Muscle of leg (tissue), 11 donors: ENCODE data around the gene IQSEC1. TPM values are rescaled to one million over a fixed set of nuclear protein-coding genes. Genes with fewer than 3 reads are reported as not detected.

ENCODE experiments used
- DNase-seq: peaks from one replicate; pipeline ENCODE4 v3.0.0; 2013
- H3K27ac ChIP-seq: one replicate; pipeline ENCODE4 v1.5.1; 2013; ENCODE audit warnings: mild to moderate bottlenecking, low read length, control low read depth
- H3K27me3 ChIP-seq: one replicate; pipeline ENCODE4 v1.6.1; 2013; ENCODE audit warnings: low read length; ENCODE audit not compliant: control insufficient read depth, insufficient read depth
- H3K36me3 ChIP-seq: one replicate; pipeline ENCODE4 v1.6.1; 2013; ENCODE audit warnings: low read length; ENCODE audit not compliant: control insufficient read depth, insufficient read depth
- H3K4me1 ChIP-seq: one replicate; pipeline ENCODE4 v1.6.1; 2013; ENCODE audit warnings: low read length; ENCODE audit not compliant: control insufficient read depth, insufficient read depth
- H3K4me3 ChIP-seq: one replicate; pipeline ENCODE4 v1.5.1; 2013; ENCODE audit warnings: low read length, control low read depth
- H3K9me3 ChIP-seq: replicated peaks from 2 replicates; pipeline ENCODE4 v1.6.1; 2013; ENCODE audit warnings: low read depth, low read length; ENCODE audit not compliant: control insufficient read depth
- WGBS: methylation state at CpG from one replicate; pipeline ENCODE4 v1.1.5; 2013; ENCODE audit warnings: missing lambda C conversion rate; ENCODE audit not compliant: insufficient coverage; 5-methylcytosine and 5-hydroxymethylcytosine counted together
- polyA plus RNA-seq, 8 donors: library from polyadenylated mRNA; unstranded; fragments of 120-200 nt; gene quantifications; one replicate each; pipeline versions ENCODE4 v1.2.1 to v1.2.3, GENCODE V29; 2013; ENCODE audit warnings: inconsistent platforms in 1 of 8, low replicate concordance in 1 of 8; ENCODE audit not compliant: insufficient read length in 8 of 8, insufficient read depth in 1 of 8
- total RNA-seq: library from RNA; stranded (reverse); fragments of 120-200 nt; gene quantifications from one replicate; pipeline ENCODE4 v1.2.4, GENCODE V29; 2013

The IQSEC1 gene
- total and polyA plus RNA-seq, 9 donors = 25.1 to 48.3 (median 43.8) TPM

DNA sequence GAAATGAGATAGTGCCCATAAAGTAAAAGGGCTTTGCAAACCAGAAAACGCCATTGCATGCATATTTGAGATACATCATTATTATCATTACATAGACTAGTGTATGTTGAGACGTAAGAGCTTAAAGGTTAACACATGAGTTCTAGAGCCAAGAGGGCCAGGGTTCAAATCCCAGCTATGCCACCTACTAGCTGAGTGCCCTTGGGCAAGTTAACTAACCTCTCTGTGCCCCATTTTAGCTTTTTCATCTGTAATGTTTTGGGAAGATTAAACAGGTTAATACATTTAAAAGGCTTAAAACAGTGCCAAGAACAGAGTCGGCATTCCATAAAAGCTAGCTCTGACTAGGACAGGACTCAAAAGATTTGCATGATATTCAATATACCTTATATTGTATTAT lies 22.8 kb downstream of the IQSEC1 start:
- Histone ChIP-seq H3K27ac (no peak overlapping the region), H3K36me3 (no peaks in the 10 kb centered on the region), H3K27me3 (peaks cover 6% of the 10 kb centered on the region), H3K4me1 (peaks cover 14% of the 10 kb centered on the region), H3K9me3 (no peaks in the 10 kb centered on the region), H3K4me3 (no peak overlapping the region)
- no CpG with 5 or more reads among the region's 3 CpGs for whole genome bisulfite sequencing
- no peak for DNase-seq

DNA sequence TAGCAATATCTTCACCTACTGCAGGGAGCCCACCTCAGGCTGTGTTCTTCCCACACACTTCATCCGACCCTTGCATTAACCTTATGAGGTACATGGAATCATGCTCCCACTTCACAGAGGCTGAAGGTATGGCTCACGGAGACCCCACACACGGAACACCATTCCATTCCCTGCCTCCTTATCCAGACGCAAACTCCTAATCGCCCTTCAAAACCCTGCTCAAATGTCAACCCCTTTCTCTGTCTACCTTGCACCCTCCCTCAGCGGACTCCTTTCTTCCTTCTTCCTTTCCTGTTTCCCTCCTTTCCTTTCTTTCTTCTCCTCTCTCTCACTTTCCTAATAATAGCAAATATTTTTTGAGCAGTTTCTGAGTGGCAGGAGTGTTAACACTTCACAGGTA lies 23.8 kb downstream of the IQSEC1 start:
- no peak overlapping the region for H3K4me3 ChIP-seq
- DNase-seq = no peak
- peaks cover 6% of the 10 kb centered on the region for H3K27me3 ChIP-seq
- no peaks in the 10 kb centered on the region for H3K36me3 ChIP-seq
- H3K27ac ChIP-seq = no peak overlapping the region
- H3K4me1 ChIP-seq = peaks cover 14% of the 10 kb centered on the region
- H3K9me3 ChIP-seq = no peaks in the 10 kb centered on the region
- WGBS = 93% methylated on average over 5 of the region's 6 CpGs

DNA sequence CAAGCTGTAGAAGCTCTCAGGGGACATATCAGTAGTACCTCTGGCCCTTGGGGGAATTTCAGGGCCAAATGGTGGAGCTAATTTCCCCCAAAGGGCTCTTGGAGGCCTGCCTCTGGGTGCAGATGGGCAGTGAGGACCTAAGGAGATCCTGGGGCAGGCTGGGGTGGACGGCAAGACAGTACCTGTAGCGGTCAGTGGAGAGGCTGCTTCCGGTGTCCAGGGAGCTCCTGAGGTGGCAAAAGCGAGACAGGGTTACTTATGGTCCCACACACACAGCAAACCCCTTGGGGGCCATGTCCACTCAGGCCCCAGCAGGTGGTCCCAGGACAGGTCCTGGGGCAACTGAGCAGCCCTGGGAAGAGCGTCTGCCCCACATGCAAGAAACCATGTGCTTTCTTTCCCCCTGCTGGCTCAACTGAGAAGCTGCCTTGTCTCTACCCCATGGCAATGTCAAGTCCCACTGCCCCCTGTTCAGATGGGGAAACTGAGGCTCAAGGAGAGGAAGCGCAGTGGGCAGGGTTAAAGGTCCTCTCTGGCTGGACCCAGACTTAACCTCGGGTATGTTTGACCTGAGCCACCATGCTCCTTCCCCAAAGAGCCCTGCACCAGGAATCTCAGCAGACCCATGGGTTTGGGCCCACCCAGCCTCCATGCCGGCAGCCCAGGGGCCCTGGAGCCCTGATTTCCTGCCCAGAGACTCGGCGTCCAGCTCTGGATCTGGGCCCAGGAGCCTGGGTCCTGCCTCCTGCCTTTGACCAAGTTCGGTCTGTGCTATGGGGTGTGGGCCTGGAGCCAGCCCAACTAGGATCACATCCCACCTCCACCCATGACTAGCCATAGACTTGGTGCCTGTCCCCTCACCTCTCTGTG lies 25.7 kb downstream of the IQSEC1 start:
- no peaks in the 10 kb centered on the region for H3K9me3 ChIP-seq
- peaks cover 2% of the 10 kb centered on the region for H3K27me3 ChIP-seq
- H3K4me1 ChIP-seq = peaks cover 14% of the 10 kb centered on the region
- H3K27ac ChIP-seq = no peak overlapping the region
- H3K36me3 ChIP-seq = no peaks in the 10 kb centered on the region
- WGBS = 86% methylated on average over 7 of the region's 11 CpGs
- no peak for DNase-seq
- no peak overlapping the region for H3K4me3 ChIP-seq

DNA sequence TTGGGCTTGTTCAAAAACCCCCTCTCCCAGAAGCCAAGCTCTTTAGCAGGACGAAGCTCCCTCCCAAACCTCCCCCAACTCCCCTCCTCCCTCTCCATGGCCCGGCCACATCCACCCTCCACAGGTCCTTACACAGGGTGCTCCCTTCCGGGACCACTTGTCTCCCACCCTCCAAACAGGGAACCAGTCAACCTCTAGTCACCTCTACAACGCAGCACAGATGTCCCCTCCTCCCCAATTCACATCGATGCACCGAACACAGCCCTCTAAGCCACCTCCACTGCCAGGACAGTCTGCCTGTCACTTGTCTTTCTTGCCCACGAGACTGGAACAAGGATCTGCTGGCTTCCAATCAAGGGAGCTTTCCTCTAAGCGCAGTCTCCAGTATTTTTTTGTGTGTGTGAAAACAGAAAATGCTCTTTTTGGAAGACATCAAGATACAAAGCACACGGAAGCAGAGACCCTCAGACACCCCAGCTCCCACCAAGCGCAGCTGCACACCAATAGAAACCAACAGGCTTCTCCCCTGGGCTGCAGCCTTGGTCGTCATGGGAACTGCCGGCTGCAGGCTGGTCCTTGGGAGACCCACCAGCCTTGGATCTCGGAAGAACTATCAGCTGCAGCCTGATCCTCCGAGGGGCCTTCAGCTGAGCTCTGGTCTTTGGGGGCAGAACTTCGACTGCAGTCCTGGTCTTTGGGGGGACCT lies 26.5 kb downstream of the IQSEC1 start:
- 48% methylated on average over 9 of the region's 15 CpGs for WGBS
- Histone ChIP-seq H3K4me1 (peaks cover 19% of the 10 kb centered on the region), H3K36me3 (no peaks in the 10 kb centered on the region)

GRCh38 chr3:13045904-13046568 lies 27.2 kb downstream of the IQSEC1 start:
- Histone ChIP-seq H3K27me3 (no peaks in the 10 kb centered on the region), H3K36me3 (no peaks in the 10 kb centered on the region), H3K4me3 (no peak overlapping the region), H3K27ac (no peak overlapping the region), H3K4me1 (peaks cover 20% of the 10 kb centered on the region), H3K9me3 (no peaks in the 10 kb centered on the region)
- peak; percentile 55 for DNase-seq
- WGBS = 51% methylated on average over 20 of the region's 22 CpGs

More for the DNA sequence above, 26.5 kb downstream of the IQSEC1 start:
- H3K4me3 ChIP-seq = no peak overlapping the region
- no peaks in the 10 kb centered on the region for H3K9me3 ChIP-seq
- DNase-seq = no peak
- no peaks in the 10 kb centered on the region for H3K27me3 ChIP-seq
- no peak overlapping the region for H3K27ac ChIP-seq

- 66% methylated on average over 14 of the region's 16 CpGs for WGBS
- Histone ChIP-seq H3K27ac (no peak overlapping the region), H3K4me1 (peaks cover 21% of the 10 kb centered on the region), H3K36me3 (no peaks in the 10 kb centered on the region), H3K27me3 (no peaks in the 10 kb centered on the region), H3K4me3 (no peak overlapping the region), H3K9me3 (no peaks in the 10 kb centered on the region)
- no peak for DNase-seq
Observed at GRCh38 chr3:13045241-13045903, 27.9 kb downstream of the IQSEC1 start.

DNA sequence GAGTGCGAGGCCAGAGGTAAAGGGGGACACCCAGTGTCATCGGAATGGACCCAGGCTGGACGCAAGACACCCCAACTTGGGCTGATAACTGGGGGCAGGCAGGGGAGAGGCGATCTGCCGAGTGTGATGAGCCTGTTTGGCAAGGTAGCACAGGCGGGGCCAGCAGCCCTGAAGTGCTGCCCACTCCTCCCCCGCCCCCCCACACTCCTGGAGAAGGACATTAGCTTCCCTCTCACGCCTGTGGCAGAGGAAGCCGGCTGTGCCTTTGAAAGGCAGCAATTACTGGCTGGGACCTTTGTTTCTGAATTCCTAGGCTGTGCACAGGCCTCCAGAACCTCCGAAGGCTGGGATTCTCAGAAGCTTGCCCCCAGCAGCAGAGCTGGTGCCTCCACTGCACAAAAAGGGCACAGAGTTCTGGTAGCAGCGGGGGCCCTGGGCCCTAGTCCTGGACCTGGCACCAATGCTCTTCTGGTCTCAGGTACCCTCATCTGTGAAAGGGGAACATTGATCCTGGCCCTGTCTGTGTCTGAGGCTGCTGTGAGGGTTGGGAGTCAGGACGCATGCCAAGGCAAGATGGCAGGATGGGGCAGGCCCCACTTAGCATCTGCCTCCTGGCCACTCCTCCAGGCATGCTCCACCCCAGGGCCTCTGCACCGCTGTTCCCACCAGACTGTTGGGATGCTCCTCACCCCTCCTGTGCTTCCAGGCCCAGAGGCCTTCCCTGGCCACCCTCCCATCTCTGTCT lies 28.6 kb downstream of the IQSEC1 start:
- 88% methylated on average over 8 of the region's 13 CpGs for WGBS
- Histone ChIP-seq H3K4me3 (no peak overlapping the region), H3K27me3 (peaks cover 1% of the 10 kb centered on the region), H3K9me3 (no peaks in the 10 kb centered on the region), H3K27ac (no peak overlapping the region), H3K4me1 (peaks cover 22% of the 10 kb centered on the region), H3K36me3 (no peaks in the 10 kb centered on the region)
- no peak for DNase-seq

DNA sequence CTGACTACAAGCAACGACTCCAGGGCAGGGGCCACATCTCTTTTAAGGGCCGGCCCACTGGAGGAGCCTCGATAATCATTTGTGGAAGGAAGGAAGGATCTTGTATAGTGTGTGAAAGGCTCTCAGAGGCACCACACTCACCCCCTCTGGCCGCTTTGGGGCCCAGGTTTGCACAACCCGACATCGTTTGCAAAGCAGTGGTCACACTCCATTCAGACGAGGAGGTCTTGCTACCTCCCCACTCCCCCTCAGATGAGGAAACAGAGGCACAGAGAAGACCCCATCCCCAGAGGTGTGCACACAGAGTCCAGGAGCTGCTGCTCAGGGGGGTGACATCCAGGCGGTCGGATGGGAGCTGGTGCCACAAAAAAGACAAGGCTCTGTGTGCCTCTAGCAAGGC lies 29.6 kb downstream of the IQSEC1 start:
- no peaks in the 10 kb centered on the region for H3K36me3 ChIP-seq
- H3K4me1 ChIP-seq = peaks cover 28% of the 10 kb centered on the region
- no peak for DNase-seq
- no peaks in the 10 kb centered on the region for H3K9me3 ChIP-seq
- no peak overlapping the region for H3K4me3 ChIP-seq
- WGBS = 92% methylated on average over 2 of the region's 9 CpGs
- no peak overlapping the region for H3K27ac ChIP-seq
- peaks cover 7% of the 10 kb centered on the region for H3K27me3 ChIP-seq

- no peak overlapping the region for H3K27ac ChIP-seq
- no peak for DNase-seq
- H3K4me1 ChIP-seq = peaks cover 28% of the 10 kb centered on the region
- H3K27me3 ChIP-seq = peaks cover 7% of the 10 kb centered on the region
- H3K36me3 ChIP-seq = no peaks in the 10 kb centered on the region
- H3K9me3 ChIP-seq = no peaks in the 10 kb centered on the region
- H3K4me3 ChIP-seq = no peak overlapping the region
- 84% methylated on average over 17 of the region's 20 CpGs for WGBS
Observed at GRCh38 chr3:13042715-13043271, 30.4 kb downstream of the IQSEC1 start.
